Glutamatergic neuron (in vitro differentiated cells): Measurements from ENCODE around the gene CDK8. TPM values are rescaled to one million over a fixed set of nuclear protein-coding genes. Genes with fewer than 3 reads are reported as not detected.

Source experiments
- DNase-seq: peaks from one replicate; pipeline ENCODE4 v3.0.0; 2022
- H3K27ac Mint-ChIP-seq: one replicate; pipeline ENCODE4 v1.8.0; 2020; ENCODE audit warnings: mild to moderate bottlenecking, mixed read lengths, inconsistent platforms; ENCODE audit not compliant: unreplicated experiment
- H3K27me3 Mint-ChIP-seq: one replicate; pipeline ENCODE4 v1.8.0; 2020; ENCODE audit warnings: mild to moderate bottlenecking, moderate library complexity, mixed read lengths, inconsistent platforms; ENCODE audit not compliant: unreplicated experiment
- H3K36me3 Mint-ChIP-seq: one replicate; pipeline ENCODE4 v1.8.0; 2020; ENCODE audit warnings: mild to moderate bottlenecking, mixed read lengths, inconsistent platforms; ENCODE audit not compliant: unreplicated experiment
- H3K4me1 Mint-ChIP-seq: one replicate; pipeline ENCODE4 v1.8.0; 2020; ENCODE audit warnings: mild to moderate bottlenecking, low read depth, mixed read lengths, inconsistent platforms; ENCODE audit not compliant: unreplicated experiment
- H3K4me3 Mint-ChIP-seq: one replicate; pipeline ENCODE4 v1.8.0; 2020; ENCODE audit warnings: mild to moderate bottlenecking, mixed read lengths, inconsistent platforms; ENCODE audit not compliant: unreplicated experiment
- H3K9me3 Mint-ChIP-seq: one replicate; pipeline ENCODE4 v1.8.0; 2020; ENCODE audit warnings: mild to moderate bottlenecking, moderate library complexity, mixed read lengths, inconsistent platforms; ENCODE audit not compliant: unreplicated experiment
- total RNA-seq: library from RNA; stranded (reverse); fragmentation: NEBNext Ultra II Directional; extraction: Animal tissue kit (Norgen Biotek cat#: 25700); gene quantifications from one replicate; pipeline ENCODE4 v1.2.1, GENCODE V29; 2021; ENCODE audit not compliant: unreplicated experiment
- TF ChIP-seq, protein P1 (sequence below): fragments of 200-600 bp; sonication (generic); IDR thresholded peaks from one replicate; pipeline ENCODE4 v1.5.0; 2021; ENCODE audit not compliant: partially characterized antibody, unreplicated experiment

The CDK8 gene
- total RNA-seq, 1 donor from 2014 or later, result 27.9 TPM

DNA sequence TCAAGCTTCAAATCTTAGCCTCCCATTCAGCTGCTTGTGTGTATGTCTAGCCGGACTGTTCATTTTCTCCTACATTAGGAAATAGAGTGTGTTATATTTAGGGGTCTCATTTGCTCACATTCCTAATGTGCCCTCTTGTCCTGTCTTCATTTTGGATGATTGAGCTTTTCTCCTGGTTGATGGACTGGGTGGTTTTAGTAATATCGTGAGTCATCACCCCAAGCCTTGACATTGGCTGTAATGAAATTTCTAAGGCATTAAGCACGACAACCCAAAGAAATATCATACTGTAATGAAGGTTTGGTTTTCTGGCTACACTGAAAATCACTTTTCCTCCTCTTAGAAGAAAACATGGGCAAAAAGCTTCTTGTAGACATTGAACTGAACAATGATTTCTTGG, 192.8 kb downstream of the CDK8 start:
- TF ChIP-seq, protein P1, sequence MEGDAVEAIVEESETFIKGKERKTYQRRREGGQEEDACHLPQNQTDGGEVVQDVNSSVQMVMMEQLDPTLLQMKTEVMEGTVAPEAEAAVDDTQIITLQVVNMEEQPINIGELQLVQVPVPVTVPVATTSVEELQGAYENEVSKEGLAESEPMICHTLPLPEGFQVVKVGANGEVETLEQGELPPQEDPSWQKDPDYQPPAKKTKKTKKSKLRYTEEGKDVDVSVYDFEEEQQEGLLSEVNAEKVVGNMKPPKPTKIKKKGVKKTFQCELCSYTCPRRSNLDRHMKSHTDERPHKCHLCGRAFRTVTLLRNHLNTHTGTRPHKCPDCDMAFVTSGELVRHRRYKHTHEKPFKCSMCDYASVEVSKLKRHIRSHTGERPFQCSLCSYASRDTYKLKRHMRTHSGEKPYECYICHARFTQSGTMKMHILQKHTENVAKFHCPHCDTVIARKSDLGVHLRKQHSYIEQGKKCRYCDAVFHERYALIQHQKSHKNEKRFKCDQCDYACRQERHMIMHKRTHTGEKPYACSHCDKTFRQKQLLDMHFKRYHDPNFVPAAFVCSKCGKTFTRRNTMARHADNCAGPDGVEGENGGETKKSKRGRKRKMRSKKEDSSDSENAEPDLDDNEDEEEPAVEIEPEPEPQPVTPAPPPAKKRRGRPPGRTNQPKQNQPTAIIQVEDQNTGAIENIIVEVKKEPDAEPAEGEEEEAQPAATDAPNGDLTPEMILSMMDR, result no peak
- H3K36me3 Mint-ChIP-seq, result no peaks in the 10 kb centered on the region
- no peak for DNase-seq
- no peaks in the 10 kb centered on the region for H3K9me3 Mint-ChIP-seq
- no peaks in the 10 kb centered on the region for H3K4me1 Mint-ChIP-seq
- peaks cover 4% of the 10 kb centered on the region for H3K27me3 Mint-ChIP-seq
- no peak overlapping the region for H3K4me3 Mint-ChIP-seq
- no peak overlapping the region for H3K27ac Mint-ChIP-seq

DNA sequence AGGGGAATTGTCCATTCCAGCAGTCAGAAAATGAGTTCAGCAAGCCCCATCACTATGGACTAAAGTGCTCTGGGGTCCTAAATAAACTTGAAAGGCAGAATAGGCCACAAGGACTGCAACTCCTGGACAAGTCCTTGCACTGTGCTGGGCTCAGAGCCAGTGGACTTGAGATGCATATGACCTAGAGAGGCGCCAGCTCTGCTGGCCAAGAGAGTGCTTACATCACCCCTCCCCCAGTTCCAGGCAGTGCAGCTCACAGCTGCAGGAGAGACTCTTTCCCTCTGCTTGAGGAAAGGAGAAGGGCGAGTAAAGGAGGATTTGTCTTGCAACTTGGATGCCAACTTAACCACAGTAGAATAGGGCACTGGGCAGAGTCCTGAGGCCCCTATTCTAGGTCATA, 194.1 kb downstream of the CDK8 start:
- no peak overlapping the region for H3K27ac Mint-ChIP-seq
- no peaks in the 10 kb centered on the region for H3K4me1 Mint-ChIP-seq
- no peak overlapping the region for H3K4me3 Mint-ChIP-seq
- H3K36me3 Mint-ChIP-seq, result no peaks in the 10 kb centered on the region
- TF ChIP-seq, protein P1, result no peak
- H3K9me3 Mint-ChIP-seq, result no peaks in the 10 kb centered on the region
- no peak for DNase-seq
- peaks cover 4% of the 10 kb centered on the region for H3K27me3 Mint-ChIP-seq

DNA sequence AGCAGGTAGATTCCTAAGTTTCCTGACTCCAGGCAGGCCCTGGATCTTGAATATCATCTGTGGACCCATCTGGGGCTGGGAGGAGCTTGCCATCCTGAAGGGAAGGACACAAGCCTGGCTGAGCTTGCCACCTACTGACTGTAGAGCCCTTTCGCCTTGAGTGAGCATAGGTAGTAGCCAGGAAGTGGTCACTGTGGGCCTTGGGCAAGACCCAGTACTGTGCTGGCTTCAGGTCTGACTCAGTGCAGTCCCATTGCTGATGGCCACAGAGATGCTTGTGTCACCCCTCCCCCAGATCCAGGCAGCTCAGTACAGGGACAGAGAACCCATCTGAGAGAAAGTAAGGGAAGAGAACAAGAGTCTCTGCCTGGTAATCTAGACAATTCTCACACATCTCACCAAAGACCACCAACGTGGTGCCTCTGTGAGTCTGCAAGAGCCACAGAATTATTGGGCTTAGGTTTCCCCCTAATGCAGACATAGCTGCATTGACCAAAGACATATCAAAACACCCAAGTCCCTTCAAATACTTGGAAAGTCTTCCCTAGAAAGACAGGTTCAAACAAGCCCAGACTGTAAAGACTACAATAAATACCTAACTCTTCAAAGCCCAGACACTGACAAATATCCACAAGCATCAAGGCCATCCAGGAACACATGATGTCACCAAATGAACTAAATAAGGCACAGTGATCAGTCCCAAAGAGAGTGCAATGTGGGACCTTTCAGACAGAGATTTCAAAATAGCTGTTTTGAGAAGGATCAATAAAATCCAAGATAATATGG, 195.3 kb downstream of the CDK8 start:
- H3K27me3 Mint-ChIP-seq, result peaks cover 1% of the 10 kb centered on the region
- no peak overlapping the region for H3K27ac Mint-ChIP-seq
- TF ChIP-seq, protein P1, result no peak
- no peaks in the 10 kb centered on the region for H3K36me3 Mint-ChIP-seq
- no peaks in the 10 kb centered on the region for H3K4me1 Mint-ChIP-seq
- no peak overlapping the region for H3K4me3 Mint-ChIP-seq
- H3K9me3 Mint-ChIP-seq, result no peaks in the 10 kb centered on the region
- no peak for DNase-seq

Other genes starting within 250 kb of the CDK8 start
- gene SHISA2, start 202.1 kb upstream of the CDK8 start, total RNA-seq, result 34.1 TPM
- 14.9 TPM for gene RNF6, start 31.8 kb upstream of the CDK8 start, total RNA-seq